Osteoblast (primary cell): ENCODE data around the gene RERG. TPM values are rescaled to one million over a fixed set of nuclear protein-coding genes. Genes with fewer than 3 reads are reported as not detected.

Experiments
- DNase-seq: peaks from one replicate; pipeline ENCODE4 v3.0.0; 2011; ENCODE audit warnings: low spot score, mixed read lengths; ENCODE audit not compliant: insufficient read length; ENCODE audit errors: missing footprints
- H2AFZ ChIP-seq: 2 replicates; pipeline ENCODE4 v1.6.0; 2011; ENCODE audit warnings: mild to moderate bottlenecking, low read length
- H3K27ac ChIP-seq: 2 replicates; pipeline ENCODE4 v1.5.1; 2011; ENCODE audit warnings: mild to moderate bottlenecking, low read depth, low read length, moderate library complexity
- H3K27me3 ChIP-seq: 2 replicates; pipeline ENCODE4 v1.6.0; 2012; ENCODE audit warnings: mild to moderate bottlenecking, control low read depth, inconsistent platforms, low read length, moderate library complexity; ENCODE audit not compliant: insufficient read depth
- H3K36me3 ChIP-seq: 2 replicates; pipeline ENCODE4 v1.5.1; 2011; ENCODE audit warnings: mild to moderate bottlenecking, low read length, control low read depth, moderate library complexity; ENCODE audit not compliant: insufficient read depth
- H3K4me1 ChIP-seq: 2 replicates; pipeline ENCODE4 v1.5.1; 2011; ENCODE audit warnings: mild to moderate bottlenecking, low read length, control low read depth, moderate library complexity; ENCODE audit not compliant: insufficient read depth
- H3K4me2 ChIP-seq: 2 replicates; pipeline ENCODE4 v1.6.0; 2011; ENCODE audit warnings: mild to moderate bottlenecking, low read length; ENCODE audit not compliant: insufficient read depth
- H3K4me3 ChIP-seq: fragments of 200-600 bp; sonication (generic); 3 replicates; pipeline ENCODE4 v1.5.1; 2012; ENCODE audit warnings: mild to moderate bottlenecking, low read length, inconsistent platforms; ENCODE audit not compliant: insufficient read depth
- H3K79me2 ChIP-seq: 2 replicates; pipeline ENCODE4 v1.6.0; 2012; ENCODE audit warnings: mild to moderate bottlenecking, low read length, control low read depth, inconsistent platforms; ENCODE audit not compliant: insufficient read depth
- H3K9me3 ChIP-seq: 2 replicates; pipeline ENCODE4 v1.5.1; 2011; ENCODE audit warnings: low read depth, low read length, control low read depth
- H4K20me1 ChIP-seq: 2 replicates; pipeline ENCODE4 v1.6.0; 2012; ENCODE audit warnings: mild to moderate bottlenecking, low read length, control low read depth; ENCODE audit not compliant: insufficient read depth
- total RNA-seq: library from RNA; depleted of rRNA; stranded (reverse); fragments of >200 nt; gene quantifications from 2 replicates; pipeline ENCODE4 v1.2.3, GENCODE V29; 2012
- TF ChIP-seq, protein P1 (sequence below): IDR thresholded peaks from 2 replicates; pipeline ENCODE4 v1.5.1; 2011; ENCODE audit warnings: mild to moderate bottlenecking, low read depth, low read length, moderate library complexity; ENCODE audit errors: extremely low read depth

The RERG gene
- total RNA-seq, 1 donor = not detected

- no peak overlapping the region for H2AFZ ChIP-seq
- H3K79me2 ChIP-seq = no peaks in the 10 kb centered on the region
Measured at GRCh38 chr12:15179672-15180071, 41.5 kb downstream of the RERG start.

DNA sequence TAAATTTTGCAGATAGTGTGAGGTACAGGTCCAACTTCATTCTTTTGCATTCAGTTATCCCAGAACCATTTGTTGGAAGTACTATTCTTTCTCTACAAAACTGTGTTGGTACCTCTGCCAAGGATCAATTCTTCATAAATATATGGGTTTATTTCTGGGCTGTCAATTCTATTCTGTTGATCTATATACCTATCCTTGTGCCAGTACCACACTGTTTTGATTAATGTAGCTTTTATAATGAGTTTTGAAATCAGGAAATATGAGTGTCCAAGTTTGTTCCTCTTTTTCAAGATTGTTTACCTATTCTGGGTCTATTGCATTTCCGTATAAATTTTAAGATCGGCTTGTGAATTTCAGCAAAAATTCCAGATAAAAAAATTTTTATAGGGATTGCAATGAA lies 48.1 kb downstream of the RERG start:
- TF ChIP-seq, protein P1, sequence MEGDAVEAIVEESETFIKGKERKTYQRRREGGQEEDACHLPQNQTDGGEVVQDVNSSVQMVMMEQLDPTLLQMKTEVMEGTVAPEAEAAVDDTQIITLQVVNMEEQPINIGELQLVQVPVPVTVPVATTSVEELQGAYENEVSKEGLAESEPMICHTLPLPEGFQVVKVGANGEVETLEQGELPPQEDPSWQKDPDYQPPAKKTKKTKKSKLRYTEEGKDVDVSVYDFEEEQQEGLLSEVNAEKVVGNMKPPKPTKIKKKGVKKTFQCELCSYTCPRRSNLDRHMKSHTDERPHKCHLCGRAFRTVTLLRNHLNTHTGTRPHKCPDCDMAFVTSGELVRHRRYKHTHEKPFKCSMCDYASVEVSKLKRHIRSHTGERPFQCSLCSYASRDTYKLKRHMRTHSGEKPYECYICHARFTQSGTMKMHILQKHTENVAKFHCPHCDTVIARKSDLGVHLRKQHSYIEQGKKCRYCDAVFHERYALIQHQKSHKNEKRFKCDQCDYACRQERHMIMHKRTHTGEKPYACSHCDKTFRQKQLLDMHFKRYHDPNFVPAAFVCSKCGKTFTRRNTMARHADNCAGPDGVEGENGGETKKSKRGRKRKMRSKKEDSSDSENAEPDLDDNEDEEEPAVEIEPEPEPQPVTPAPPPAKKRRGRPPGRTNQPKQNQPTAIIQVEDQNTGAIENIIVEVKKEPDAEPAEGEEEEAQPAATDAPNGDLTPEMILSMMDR = no peak
- no peaks in the 10 kb centered on the region for H3K9me3 ChIP-seq

More at GRCh38 chr12:15179672-15180071, 41.5 kb downstream of the RERG start:
- H3K36me3 ChIP-seq = no peaks in the 10 kb centered on the region
- no peaks in the 10 kb centered on the region for H3K9me3 ChIP-seq
- H3K4me3 ChIP-seq = no peak overlapping the region
- no peaks in the 10 kb centered on the region for H4K20me1 ChIP-seq
- peaks cover 2% of the 10 kb centered on the region for H3K27me3 ChIP-seq
- no peak overlapping the region for H3K4me2 ChIP-seq
- H3K27ac ChIP-seq = no peak overlapping the region
- no peaks in the 10 kb centered on the region for H3K4me1 ChIP-seq
- DNase-seq = no peak
- TF ChIP-seq, protein P1 = no peak

DNA sequence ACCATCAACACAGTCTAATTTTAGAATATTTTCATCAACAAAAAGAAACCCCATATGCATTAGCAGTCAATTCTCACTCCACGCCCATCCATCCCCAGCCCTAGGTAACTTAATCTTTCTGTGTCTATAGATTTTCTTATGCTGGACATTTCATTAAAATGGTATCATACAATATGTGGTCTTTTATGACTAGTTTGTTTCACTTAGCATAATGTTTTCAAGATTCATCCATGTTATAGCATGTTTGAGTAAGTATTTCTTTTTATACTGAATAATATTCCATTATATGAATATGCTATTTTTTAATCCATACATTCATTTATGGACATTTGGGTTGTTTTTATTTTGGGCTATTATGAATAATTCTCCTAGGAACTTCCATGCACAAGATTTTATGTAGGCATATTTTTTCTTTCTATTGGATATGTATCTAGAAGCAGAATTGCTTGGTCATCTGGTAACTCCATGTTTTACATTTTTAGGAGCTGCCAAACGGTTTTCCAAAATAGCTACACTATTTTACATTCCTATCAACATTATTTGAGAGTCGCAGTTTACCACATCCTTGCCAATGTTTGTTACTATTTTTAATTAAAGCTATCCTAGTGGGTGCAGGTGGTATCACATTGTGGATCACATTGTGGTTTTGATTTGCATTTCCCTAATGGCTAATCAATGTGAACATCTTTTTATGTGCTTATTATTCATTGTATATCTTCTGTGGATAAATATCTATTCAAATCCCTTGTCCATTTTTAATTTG lies 49.0 kb downstream of the RERG start:
- H3K36me3 ChIP-seq = no peaks in the 10 kb centered on the region
- TF ChIP-seq, protein P1 = no peak
- no peaks in the 10 kb centered on the region for H3K79me2 ChIP-seq
- H3K4me3 ChIP-seq = no peak overlapping the region
- no peaks in the 10 kb centered on the region for H4K20me1 ChIP-seq
- H2AFZ ChIP-seq = no peak overlapping the region
- no peaks in the 10 kb centered on the region for H3K9me3 ChIP-seq
- no peak for DNase-seq
- no peak overlapping the region for H3K27ac ChIP-seq
- no peaks in the 10 kb centered on the region for H3K27me3 ChIP-seq
- no peak overlapping the region for H3K4me2 ChIP-seq
- no peaks in the 10 kb centered on the region for H3K4me1 ChIP-seq

More for the DNA sequence above, 48.1 kb downstream of the RERG start:
- Histone ChIP-seq H3K4me2 (no peak overlapping the region), H3K36me3 (no peaks in the 10 kb centered on the region), H3K4me3 (no peak overlapping the region), H3K4me1 (no peaks in the 10 kb centered on the region), H2AFZ (no peak overlapping the region), H4K20me1 (no peaks in the 10 kb centered on the region), H3K79me2 (no peaks in the 10 kb centered on the region), H3K27ac (no peak overlapping the region), H3K27me3 (no peaks in the 10 kb centered on the region)
- DNase-seq = no peak

DNA sequence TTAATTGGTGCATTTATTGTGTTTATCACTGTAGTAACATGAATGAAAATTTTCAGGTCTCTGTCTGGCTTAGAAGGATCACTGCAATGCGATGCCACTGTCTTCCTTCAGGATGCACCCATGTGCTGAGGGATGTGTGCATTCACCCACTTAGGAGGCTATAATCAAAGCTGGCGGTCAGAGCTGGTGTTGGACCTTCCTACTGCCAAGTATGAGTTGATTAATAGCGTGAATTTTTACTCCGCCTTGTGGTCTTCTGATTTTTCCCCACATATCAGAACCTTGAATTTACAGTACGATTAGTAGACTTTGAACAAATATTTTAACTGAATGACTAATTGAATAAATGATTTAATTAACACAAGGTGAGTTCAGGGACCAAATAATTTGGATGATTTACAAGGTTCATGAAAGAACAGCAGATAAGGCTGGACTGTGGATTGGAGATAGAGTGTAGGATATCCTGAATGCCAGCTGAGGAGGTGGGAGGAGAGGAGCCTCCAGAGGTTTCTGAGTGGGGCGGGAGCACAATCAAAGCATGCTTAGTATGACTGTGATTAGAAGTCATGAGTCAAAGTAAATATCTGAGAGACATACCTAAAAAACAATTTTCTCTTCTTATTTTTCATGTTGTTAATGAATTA lies 50.1 kb downstream of the RERG start:
- H3K27me3 ChIP-seq = no peaks in the 10 kb centered on the region
- no peaks in the 10 kb centered on the region for H3K79me2 ChIP-seq
- H2AFZ ChIP-seq = no peak overlapping the region
- H4K20me1 ChIP-seq = no peaks in the 10 kb centered on the region
- no peaks in the 10 kb centered on the region for H3K9me3 ChIP-seq
- H3K4me3 ChIP-seq = no peak overlapping the region
- TF ChIP-seq, protein P1 = no peak
- DNase-seq = no peak
- H3K36me3 ChIP-seq = no peaks in the 10 kb centered on the region
- no peaks in the 10 kb centered on the region for H3K4me1 ChIP-seq
- H3K4me2 ChIP-seq = no peak overlapping the region
- H3K27ac ChIP-seq = no peak overlapping the region
